Naive thymus-derived CD4-positive, alpha-beta T cell (primary cell): Measurements from ENCODE around the gene ATP1A2. TPM values are rescaled to one million over a fixed set of nuclear protein-coding genes. Genes with fewer than 3 reads are reported as not detected.

ENCODE experiments used
- ATAC-seq: fragments of 150-1000 bp; cut with Tn5 transposase; 2 replicates; pipeline ENCODE4 v1.10.0; 2021; ENCODE audit warnings: mild to moderate bottlenecking, moderate library complexity
- CTCF ChIA-PET: fragments of 350-600 bp; sonication (Branson Sonifier 250); formaldehyde crosslinking; loops from one replicate; lab custom pipeline; 2021; ENCODE audit warnings: antibody characterized with exemption; lab: Charles Lee
- POLR2A ChIA-PET: fragments of 350-600 bp; sonication (Branson Sonifier 250); formaldehyde crosslinking; loops from one replicate; lab custom pipeline; 2021; ENCODE audit warnings: antibody characterized with exemption, inconsistent platforms; lab: Charles Lee
- DNase-seq, 9 donors: peaks; one replicate each; pipeline versions ENCODE4 v3.0.0 to v3.0.0-alpha.2; 2020 to 2022; ENCODE audit warnings: mixed read lengths in 1 of 9
- H3K27ac ChIP-seq: one replicate; pipeline ENCODE4 v1.7.0; 2013; ENCODE audit warnings: mild to moderate bottlenecking, low read depth, low read length, moderate library complexity
- H3K27me3 ChIP-seq, 2 donors: one replicate each; pipeline ENCODE4 v1.7.0; 2013; ENCODE audit warnings: low read length in 2 of 2, mild to moderate bottlenecking in 2 of 2, moderate library complexity in 2 of 2; ENCODE audit not compliant: control insufficient read depth in 2 of 2, insufficient read depth in 2 of 2
- H3K36me3 ChIP-seq, 3 experiments: 1 replicate in 2 of 3; 2 replicates in 1 of 3; pipeline ENCODE4 v1.7.0; 2013; ENCODE audit warnings: low read length in 3 of 3, mild to moderate bottlenecking in 3 of 3, moderate library complexity in 1 of 3; ENCODE audit not compliant: insufficient read depth in 3 of 3, control insufficient read depth in 2 of 3
- H3K4me1 ChIP-seq, 2 donors: one replicate each; pipeline ENCODE4 v1.7.0; 2013; ENCODE audit warnings: low read length in 2 of 2, mild to moderate bottlenecking in 2 of 2, moderate library complexity in 1 of 2; ENCODE audit not compliant: control insufficient read depth in 2 of 2, insufficient read depth in 2 of 2
- H3K4me3 ChIP-seq: 2 replicates; pipeline ENCODE4 v1.7.0; 2013; ENCODE audit warnings: mild to moderate bottlenecking, low read length
- H3K9me3 ChIP-seq, 3 experiments: 1 replicate in 2 of 3; 2 replicates in 1 of 3; pipeline ENCODE4 v1.7.0; 2013; ENCODE audit warnings: low read length in 3 of 3; ENCODE audit not compliant: control insufficient read depth in 2 of 3
- H3K27ac Mint-ChIP-seq, 9 donors: one replicate each; pipeline ENCODE4 v1.8.0; 2020 to 2022; ENCODE audit warnings: mixed read lengths in 9 of 9, mild to moderate bottlenecking in 8 of 9, moderate library complexity in 5 of 9, inconsistent platforms in 2 of 9
- H3K27me3 Mint-ChIP-seq, 5 donors: one replicate each; pipeline ENCODE4 v1.8.0; 2021 to 2022; ENCODE audit warnings: mixed read lengths in 5 of 5, mild to moderate bottlenecking in 1 of 5
- H3K36me3 Mint-ChIP-seq, 5 donors: one replicate each; pipeline ENCODE4 v1.8.0; 2020 to 2022; ENCODE audit warnings: mixed read lengths in 5 of 5, mild to moderate bottlenecking in 3 of 5, inconsistent platforms in 1 of 5
- H3K4me1 Mint-ChIP-seq, 7 donors: one replicate each; pipeline ENCODE4 v1.8.0; 2020 to 2022; ENCODE audit warnings: mixed read lengths in 7 of 7, mild to moderate bottlenecking in 3 of 7, inconsistent platforms in 1 of 7
- H3K4me3 Mint-ChIP-seq, 10 donors: one replicate each; pipeline ENCODE4 v1.8.0; 2020 to 2022; ENCODE audit warnings: mild to moderate bottlenecking in 10 of 10, mixed read lengths in 10 of 10, moderate library complexity in 6 of 10, inconsistent platforms in 2 of 10
- H3K9me3 Mint-ChIP-seq, 11 donors: one replicate each; pipeline ENCODE4 v1.8.0; 2020 to 2022; ENCODE audit warnings: mixed read lengths in 11 of 11, mild to moderate bottlenecking in 4 of 11, inconsistent platforms in 1 of 11, moderate library complexity in 1 of 11
- intact Hi-C, 2 donors: fragments of 100-400 bp; cut with micrococcal nuclease; formaldehyde crosslinking; loops; one replicate each; pipeline ENCODE4 v1.15.1; 2023
- polyA plus RNA-seq, 2 donors: library from polyadenylated mRNA; unstranded; fragments of 300-500 nt; fragmentation: Illumina TruSeq; gene quantifications; one replicate each; pipeline ENCODE4 v1.2.3, GENCODE V29; 2021
- total RNA-seq, 6 experiments: library from RNA in 5 of 6; stranded (reverse) in 5 of 6; gene quantifications; 1 replicate in 5 of 6; 2 replicates in 1 of 6; pipeline ENCODE4 v1.2.3 and lab custom pipeline; 2021 to 2026

Gene ATP1A2
- total and polyA plus RNA-seq, 7 experiments from 2014 or later = not detected

- Histone ChIP-seq H3K27me3 (no peaks in the 10 kb centered on the region), H3K9me3 (no peaks in the 10 kb centered on the region), H3K27ac (no peak overlapping the region), H3K4me3 (no peak overlapping the region), H3K4me1 (no peaks in the 10 kb centered on the region), H3K36me3 (no peaks in the 10 kb centered on the region)
- CTCF ChIA-PET = no interaction called here
- POLR2A ChIA-PET = interaction anchor here (0.6 kb wide), 1 partner anchor 49 kb away, joined by 3 read pairs; no protein-coding TSS in a partner anchor
- Mint-ChIP-seq H3K9me3 (no peaks in the 10 kb centered on the region), H3K27ac (no peak overlapping the region), H3K4me1 (no peaks in the 10 kb centered on the region), H3K27me3 (peaks cover 4 to 17% (median 11%) of the 10 kb centered on the region in 5 donors), H3K36me3 (peaks cover 0 to 4% (median 0%) of the 10 kb centered on the region in 5 donors), H3K4me3 (no peak overlapping the region)
- ATAC-seq = no peak
- no peak for DNase-seq
- intact Hi-C loops = no loop called here
These were observed 956 bp downstream of the ATP1A2 start for GRCh38 chr1:160116283-160117147.

GRCh38 chr1:160117300-160117699 is 1.7 kb downstream of the ATP1A2 start:
- Histone ChIP-seq H3K9me3 (no peaks in the 10 kb centered on the region), H3K27ac (no peak overlapping the region), H3K27me3 (no peaks in the 10 kb centered on the region), H3K4me3 (no peak overlapping the region), H3K36me3 (no peaks in the 10 kb centered on the region), H3K4me1 (no peaks in the 10 kb centered on the region)
- Mint-ChIP-seq H3K36me3 (peaks cover 0 to 4% (median 0%) of the 10 kb centered on the region in 5 donors), H3K4me1 (no peaks in the 10 kb centered on the region), H3K9me3 (no peaks in the 10 kb centered on the region), H3K27me3 (peaks cover 4 to 17% (median 12%) of the 10 kb centered on the region in 5 donors), H3K4me3 (no peak overlapping the region), H3K27ac (no peak overlapping the region)
- POLR2A ChIA-PET = no interaction called here
- intact Hi-C loops = no loop called here
- ATAC-seq (no peak), DNase-seq (no peak)
- CTCF ChIA-PET = no interaction called here

- Mint-ChIP-seq H3K36me3 (peaks cover 0 to 4% (median 0%) of the 10 kb centered on the region in 5 donors), H3K27ac (no peak overlapping the region), H3K4me3 (no peak overlapping the region), H3K4me1 (no peaks in the 10 kb centered on the region), H3K27me3 (peaks cover 4 to 17% (median 13%) of the 10 kb centered on the region in 5 donors), H3K9me3 (no peaks in the 10 kb centered on the region)
- intact Hi-C loops = no loop called here
- H3K4me3 ChIP-seq = no peak overlapping the region
- ATAC-seq (no peak), DNase-seq (no peak)
- H3K27ac ChIP-seq = no peak overlapping the region
- ChIA-PET CTCF (no interaction called here), POLR2A (no interaction called here)
- no peaks in the 10 kb centered on the region for H3K27me3 ChIP-seq
- H3K9me3 ChIP-seq = no peaks in the 10 kb centered on the region
- no peaks in the 10 kb centered on the region for H3K36me3 ChIP-seq
- H3K4me1 ChIP-seq = no peaks in the 10 kb centered on the region
These were observed 2.2 kb downstream of the ATP1A2 start for GRCh38 chr1:160117709-160118183.

GRCh38 chr1:160118928-160119327 is 3.4 kb downstream of the ATP1A2 start:
- Mint-ChIP-seq H3K4me1 (no peaks in the 10 kb centered on the region), H3K27ac (no peak overlapping the region), H3K36me3 (peaks cover 0 to 4% (median 0%) of the 10 kb centered on the region in 5 donors), H3K9me3 (no peaks in the 10 kb centered on the region), H3K27me3 (peaks cover 4 to 17% (median 13%) of the 10 kb centered on the region in 5 donors), H3K4me3 (no peak overlapping the region)
- CTCF ChIA-PET = no interaction called here
- Histone ChIP-seq H3K27me3 (no peaks in the 10 kb centered on the region), H3K36me3 (no peaks in the 10 kb centered on the region), H3K4me1 (no peaks in the 10 kb centered on the region), H3K4me3 (no peak overlapping the region), H3K27ac (no peak overlapping the region), H3K9me3 (no peaks in the 10 kb centered on the region)
- DNase-seq = no peak
- intact Hi-C loops = no loop called here
- ATAC-seq = no peak
- POLR2A ChIA-PET = no interaction called here

- ATAC-seq = no peak
- no peak overlapping the region for H3K4me3 ChIP-seq
- no peak overlapping the region for H3K27ac ChIP-seq
- Mint-ChIP-seq H3K36me3 (peaks cover 0 to 4% (median 0%) of the 10 kb centered on the region in 5 donors), H3K4me1 (no peaks in the 10 kb centered on the region), H3K27ac (no peak overlapping the region), H3K4me3 (no peak overlapping the region), H3K27me3 (peaks cover 0 to 15% (median 13%) of the 10 kb centered on the region in 5 donors), H3K9me3 (no peaks in the 10 kb centered on the region)
- CTCF ChIA-PET = no interaction called here
- no peaks in the 10 kb centered on the region for H3K36me3 ChIP-seq
- POLR2A ChIA-PET = no interaction called here
- no peaks in the 10 kb centered on the region for H3K9me3 ChIP-seq
- DNase-seq = no peak
- intact Hi-C loops = no loop called here
- H3K4me1 ChIP-seq = no peaks in the 10 kb centered on the region
- no peaks in the 10 kb centered on the region for H3K27me3 ChIP-seq
These were observed 5.2 kb downstream of the ATP1A2 start for GRCh38 chr1:160120797-160121196.

GRCh38 chr1:160121388-160121787 is 5.8 kb downstream of the ATP1A2 start:
- no peak overlapping the region for H3K4me3 Mint-ChIP-seq
- H3K27me3 ChIP-seq = no peaks in the 10 kb centered on the region
- H3K36me3 Mint-ChIP-seq = peaks cover 0 to 4% (median 0%) of the 10 kb centered on the region in 5 donors
- H3K27ac ChIP-seq = no peak overlapping the region
- no peak for ATAC-seq
- H3K9me3 Mint-ChIP-seq = no peaks in the 10 kb centered on the region
- POLR2A ChIA-PET = no interaction called here
- peaks cover 0 to 15% (median 11%) of the 10 kb centered on the region in 5 donors for H3K27me3 Mint-ChIP-seq
- CTCF ChIA-PET = no interaction called here
- DNase-seq = no peak
- H3K9me3 ChIP-seq = no peaks in the 10 kb centered on the region
- H3K27ac Mint-ChIP-seq = no peak overlapping the region
- intact Hi-C loops = no loop called here
- H3K36me3 ChIP-seq = no peaks in the 10 kb centered on the region
- no peaks in the 10 kb centered on the region for H3K4me1 ChIP-seq
- no peak overlapping the region for H3K4me3 ChIP-seq
- no peaks in the 10 kb centered on the region for H3K4me1 Mint-ChIP-seq
